ENCODE measurements around the gene BHLHE23. TPM values are rescaled to one million over a fixed set of nuclear protein-coding genes. Genes with fewer than 3 reads are reported as not detected.

BHLHE23 gene
- total RNA-seq, 4 donors from 2014 or later: not detected

DNA sequence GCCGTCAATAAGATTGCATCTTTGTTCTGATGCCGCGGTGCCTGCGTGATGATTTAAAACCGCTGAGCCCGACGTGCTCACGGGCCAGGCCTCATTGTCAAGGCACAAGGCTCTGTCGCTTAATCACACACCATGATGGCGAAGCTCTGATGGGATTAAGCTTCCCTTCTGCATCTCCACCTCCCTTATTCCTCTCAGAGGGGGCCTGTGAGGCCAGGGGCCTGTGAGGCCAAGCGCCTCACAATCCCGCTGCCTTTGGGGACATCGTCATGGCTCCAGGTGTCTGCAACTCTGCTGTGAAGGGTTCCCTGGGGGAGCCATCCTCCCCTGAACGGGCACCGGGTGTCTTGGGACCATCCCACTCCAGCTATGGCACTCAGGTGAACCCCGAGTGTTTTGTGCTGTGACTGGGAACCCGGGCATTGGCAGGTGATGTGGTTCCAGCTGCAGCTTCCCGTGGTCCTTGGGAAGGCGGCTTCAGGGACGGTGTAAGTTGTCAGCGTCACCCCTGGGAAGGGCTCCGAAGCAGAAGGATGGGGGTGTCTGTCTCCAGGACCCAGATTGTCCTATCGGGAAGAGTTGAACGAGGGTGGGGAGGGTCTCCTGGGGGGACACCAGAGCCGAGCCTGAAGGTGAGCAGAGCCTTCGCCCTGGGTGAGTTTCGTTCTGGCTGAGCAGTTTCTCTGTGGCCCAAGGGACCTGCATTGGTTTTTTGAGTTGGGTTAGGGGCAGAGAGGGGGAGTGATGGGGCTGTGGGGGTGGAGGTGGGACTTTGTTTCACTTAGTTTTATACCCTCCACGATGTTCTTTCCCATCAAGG lies 18.0 kb upstream of the BHLHE23 start:
- DNase-seq (ENCODE audit: low spot score): no peak
- TF ChIP-seq, protein P1, sequence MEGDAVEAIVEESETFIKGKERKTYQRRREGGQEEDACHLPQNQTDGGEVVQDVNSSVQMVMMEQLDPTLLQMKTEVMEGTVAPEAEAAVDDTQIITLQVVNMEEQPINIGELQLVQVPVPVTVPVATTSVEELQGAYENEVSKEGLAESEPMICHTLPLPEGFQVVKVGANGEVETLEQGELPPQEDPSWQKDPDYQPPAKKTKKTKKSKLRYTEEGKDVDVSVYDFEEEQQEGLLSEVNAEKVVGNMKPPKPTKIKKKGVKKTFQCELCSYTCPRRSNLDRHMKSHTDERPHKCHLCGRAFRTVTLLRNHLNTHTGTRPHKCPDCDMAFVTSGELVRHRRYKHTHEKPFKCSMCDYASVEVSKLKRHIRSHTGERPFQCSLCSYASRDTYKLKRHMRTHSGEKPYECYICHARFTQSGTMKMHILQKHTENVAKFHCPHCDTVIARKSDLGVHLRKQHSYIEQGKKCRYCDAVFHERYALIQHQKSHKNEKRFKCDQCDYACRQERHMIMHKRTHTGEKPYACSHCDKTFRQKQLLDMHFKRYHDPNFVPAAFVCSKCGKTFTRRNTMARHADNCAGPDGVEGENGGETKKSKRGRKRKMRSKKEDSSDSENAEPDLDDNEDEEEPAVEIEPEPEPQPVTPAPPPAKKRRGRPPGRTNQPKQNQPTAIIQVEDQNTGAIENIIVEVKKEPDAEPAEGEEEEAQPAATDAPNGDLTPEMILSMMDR (IDR thresholded peaks at IDR 0.05): no peak
- ATAC-seq (ENCODE audit: low FRiP score): no peak

DNA sequence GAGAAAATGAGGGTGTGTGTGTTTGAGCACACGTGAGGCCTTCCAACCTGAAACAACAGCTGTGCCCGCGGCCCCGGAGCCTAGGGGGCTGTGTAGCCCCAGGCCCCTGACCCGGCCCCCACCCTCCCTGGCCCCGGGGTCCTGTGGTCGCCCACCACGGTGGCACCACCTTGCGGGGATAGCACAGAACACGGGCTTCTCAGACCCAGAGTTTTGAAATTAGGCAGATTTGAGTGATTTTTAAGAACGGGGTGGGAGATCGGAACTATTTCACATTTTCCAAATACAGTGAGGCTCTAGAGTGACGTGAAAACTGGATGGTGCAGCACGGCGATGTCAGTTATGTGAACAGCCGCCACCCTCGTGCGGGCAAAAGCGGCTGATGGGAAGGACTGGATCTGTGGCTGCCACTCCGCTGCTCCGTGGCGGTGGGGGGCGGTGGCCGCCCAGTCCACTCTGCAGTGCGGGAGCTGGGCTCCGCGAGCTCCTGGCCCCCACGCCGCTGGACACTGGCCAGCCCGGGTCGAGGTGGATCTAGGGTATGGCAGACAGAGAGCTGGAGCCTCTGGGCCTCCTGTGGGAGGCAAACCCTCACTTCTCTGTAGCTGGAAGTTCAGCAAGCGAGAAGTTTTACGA lies 17.3 kb upstream of the BHLHE23 start:
- DNase-seq (ENCODE audit: low spot score) (no peak), ATAC-seq (ENCODE audit: low FRiP score) (no peak)
- TF ChIP-seq, protein P1 (IDR thresholded peaks at IDR 0.05): no peak

GRCh38 chr20:63023071-63023935 lies 16.5 kb upstream of the BHLHE23 start:
- DNase-seq (ENCODE audit: low spot score) (no peak), ATAC-seq (ENCODE audit: low FRiP score) (no peak)
- TF ChIP-seq, protein P1 (IDR thresholded peaks at IDR 0.05): no peak

DNA sequence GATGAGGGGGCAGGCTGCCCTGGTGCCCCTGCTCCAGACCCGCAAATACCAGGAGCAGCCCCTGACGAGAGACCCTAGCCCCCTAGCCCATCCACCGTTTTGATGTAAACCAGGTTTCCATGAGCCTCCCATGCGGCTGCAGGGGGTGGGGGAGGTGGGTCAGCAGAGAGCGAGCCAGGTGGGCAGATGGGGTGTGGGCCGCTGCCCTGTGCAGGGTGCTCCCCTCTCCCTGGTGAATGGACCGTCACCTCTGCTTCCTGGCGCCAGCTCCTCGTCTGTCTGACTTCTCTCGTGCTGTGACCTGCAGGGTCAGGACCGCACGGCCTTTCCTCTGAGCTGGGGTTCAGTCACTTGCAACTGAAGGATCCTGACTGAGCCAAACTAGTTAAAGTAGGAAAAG lies 15.7 kb upstream of the BHLHE23 start:
- TF ChIP-seq, protein P1 (IDR thresholded peaks at IDR 0.05): no peak
- ATAC-seq (ENCODE audit: low FRiP score) (no peak), DNase-seq (ENCODE audit: low spot score) (no peak)

DNA sequence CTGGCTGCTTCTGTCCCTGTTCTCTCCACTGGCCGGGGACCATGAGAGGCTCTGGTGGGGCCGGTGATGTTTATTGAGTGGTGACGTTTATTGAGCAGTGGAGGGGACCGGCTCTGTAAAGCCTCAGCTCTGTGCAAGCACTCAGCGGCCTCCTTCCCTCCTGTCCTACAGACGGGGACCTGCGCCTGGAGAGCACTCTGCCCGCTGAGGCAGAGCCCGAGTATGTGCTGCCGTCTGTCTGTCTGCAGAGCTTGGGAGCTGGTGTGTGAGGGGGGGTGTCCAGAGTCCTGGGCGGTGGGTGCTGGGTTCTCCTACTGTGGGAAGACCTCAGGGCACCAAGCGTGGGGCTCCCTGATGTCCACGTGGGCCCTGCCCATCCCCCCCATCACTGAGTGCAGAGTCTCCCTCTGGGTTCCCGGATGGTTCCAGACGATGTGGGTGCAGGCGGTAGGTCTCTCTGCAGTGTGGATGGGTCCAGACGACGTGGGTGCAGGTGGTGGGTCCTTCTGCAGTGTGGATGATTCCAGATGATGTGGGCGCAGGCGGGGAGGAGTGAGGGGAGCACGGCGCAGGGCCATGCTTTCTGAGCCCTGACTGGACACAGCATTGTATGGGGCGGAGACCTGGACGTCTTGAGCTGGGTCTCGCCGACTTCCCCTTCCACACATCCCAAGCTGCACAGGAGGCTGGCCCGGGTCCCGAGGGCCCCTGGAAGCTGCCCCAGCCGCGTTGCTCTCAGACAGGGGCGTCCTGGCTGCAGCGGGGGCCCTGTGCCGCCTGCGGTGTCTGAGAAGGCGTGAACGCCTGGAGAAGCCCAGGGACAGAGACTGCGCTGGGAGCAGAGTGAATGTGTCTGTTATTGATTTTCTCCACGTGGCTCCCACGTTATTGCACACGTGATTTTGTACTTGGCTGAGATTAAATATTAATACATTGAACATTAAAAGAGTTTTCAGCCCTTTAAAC lies 14.9 kb upstream of the BHLHE23 start:
- ATAC-seq (ENCODE audit: low FRiP score) (no peak), DNase-seq (ENCODE audit: low spot score) (no peak)
- TF ChIP-seq, protein P1 (IDR thresholded peaks at IDR 0.05): no peak

- ATAC-seq (ENCODE audit: low FRiP score) (no peak), DNase-seq (ENCODE audit: low spot score) (no peak)
- TF ChIP-seq, protein P1 (IDR thresholded peaks at IDR 0.05): no peak
These were observed 13.9 kb upstream of the BHLHE23 start for GRCh38 chr20:63020681-63021080.
